Spleen (tissue), 7 donors: ENCODE measurements around the gene SPTBN5.

Source experiments
- CTCF ChIP-seq, 11 experiments: fragments of 200-600 bp in 7 of 11; fragments of 450-650 bp in 4 of 11; sonication (generic) in 4 of 11; IDR thresholded peaks in 8 of 11; conservative IDR thresholded peaks in 3 of 11; 1 replicate in 7 of 11; 2 replicates in 4 of 11; pipeline versions ENCODE4 v1.4.0 to v1.8.0; 2016 to 2021; ENCODE audit warnings: antibody characterized with exemption in 11 of 11, inconsistent platforms in 4 of 11, mild to moderate bottlenecking in 1 of 11
- POLR2A ChIP-seq, 3 donors: fragments of 450-650 bp; IDR thresholded peaks; one replicate each; pipeline ENCODE4 v1.5.1; 2017; ENCODE audit warnings: antibody characterized with exemption in 3 of 3, mild to moderate bottlenecking in 1 of 3
- POLR2AphosphoS5 ChIP-seq, 3 donors: sonication (generic); formaldehyde crosslinking; IDR thresholded peaks; one replicate each; pipeline ENCODE4 v1.5.1; 2017; ENCODE audit warnings: antibody characterized with exemption in 3 of 3
- donor health status: DM: no; HTN: no; CAD: no; lungs with moderate emphysema.
- donor health status: DM: no; HTN: no; CAD: no.
- donor health status: DM: no; HTN: no; CAD: no.

- TF ChIP-seq CTCF (IDR thresholded peaks at IDR 0.05 in 8 of 11, conservative IDR thresholded peaks at IDR 0.05 in 3 of 11) (no peak), POLR2A (IDR thresholded peaks at IDR 0.05) (no peak), POLR2AphosphoS5 (IDR thresholded peaks at IDR 0.05) (no peak)
Observed at GRCh38 chr15:41805711-41806110, 88.1 kb downstream of the SPTBN5 start.
